Naive thymus-derived CD4-positive, alpha-beta T cell (primary cell): ENCODE measurements around the gene SIRPG. TPM values are rescaled to one million over a fixed set of nuclear protein-coding genes. Genes with fewer than 3 reads are reported as not detected.

Experiments used
- ATAC-seq: fragments of 150-1000 bp; cut with Tn5 transposase; 2 replicates; pipeline ENCODE4 v1.10.0; 2021; ENCODE audit warnings: mild to moderate bottlenecking, moderate library complexity
- CTCF ChIA-PET: fragments of 350-600 bp; sonication (Branson Sonifier 250); formaldehyde crosslinking; loops from one replicate; lab custom pipeline; 2021; ENCODE audit warnings: antibody characterized with exemption; lab: Charles Lee
- POLR2A ChIA-PET: fragments of 350-600 bp; sonication (Branson Sonifier 250); formaldehyde crosslinking; loops from one replicate; lab custom pipeline; 2021; ENCODE audit warnings: antibody characterized with exemption, inconsistent platforms; lab: Charles Lee
- DNase-seq, 9 donors: peaks; one replicate each; pipeline versions ENCODE4 v3.0.0 to v3.0.0-alpha.2; 2020 to 2022; ENCODE audit warnings: mixed read lengths in 1 of 9
- H3K27ac ChIP-seq: one replicate; pipeline ENCODE4 v1.7.0; 2013; ENCODE audit warnings: mild to moderate bottlenecking, low read depth, low read length, moderate library complexity
- H3K27me3 ChIP-seq, 2 donors: one replicate each; pipeline ENCODE4 v1.7.0; 2013; ENCODE audit warnings: low read length in 2 of 2, mild to moderate bottlenecking in 2 of 2, moderate library complexity in 2 of 2; ENCODE audit not compliant: control insufficient read depth in 2 of 2, insufficient read depth in 2 of 2
- H3K36me3 ChIP-seq, 3 experiments: 1 replicate in 2 of 3; 2 replicates in 1 of 3; pipeline ENCODE4 v1.7.0; 2013; ENCODE audit warnings: low read length in 3 of 3, mild to moderate bottlenecking in 3 of 3, moderate library complexity in 1 of 3; ENCODE audit not compliant: insufficient read depth in 3 of 3, control insufficient read depth in 2 of 3
- H3K4me1 ChIP-seq, 2 donors: one replicate each; pipeline ENCODE4 v1.7.0; 2013; ENCODE audit warnings: low read length in 2 of 2, mild to moderate bottlenecking in 2 of 2, moderate library complexity in 1 of 2; ENCODE audit not compliant: control insufficient read depth in 2 of 2, insufficient read depth in 2 of 2
- H3K4me3 ChIP-seq: 2 replicates; pipeline ENCODE4 v1.7.0; 2013; ENCODE audit warnings: mild to moderate bottlenecking, low read length
- H3K9me3 ChIP-seq, 3 experiments: 1 replicate in 2 of 3; 2 replicates in 1 of 3; pipeline ENCODE4 v1.7.0; 2013; ENCODE audit warnings: low read length in 3 of 3; ENCODE audit not compliant: control insufficient read depth in 2 of 3
- H3K27ac Mint-ChIP-seq, 9 donors: one replicate each; pipeline ENCODE4 v1.8.0; 2020 to 2022; ENCODE audit warnings: mixed read lengths in 9 of 9, mild to moderate bottlenecking in 8 of 9, moderate library complexity in 5 of 9, inconsistent platforms in 2 of 9
- H3K27me3 Mint-ChIP-seq, 5 donors: one replicate each; pipeline ENCODE4 v1.8.0; 2021 to 2022; ENCODE audit warnings: mixed read lengths in 5 of 5, mild to moderate bottlenecking in 1 of 5
- H3K36me3 Mint-ChIP-seq, 5 donors: one replicate each; pipeline ENCODE4 v1.8.0; 2020 to 2022; ENCODE audit warnings: mixed read lengths in 5 of 5, mild to moderate bottlenecking in 3 of 5, inconsistent platforms in 1 of 5
- H3K4me1 Mint-ChIP-seq, 7 donors: one replicate each; pipeline ENCODE4 v1.8.0; 2020 to 2022; ENCODE audit warnings: mixed read lengths in 7 of 7, mild to moderate bottlenecking in 3 of 7, inconsistent platforms in 1 of 7
- H3K4me3 Mint-ChIP-seq, 10 donors: one replicate each; pipeline ENCODE4 v1.8.0; 2020 to 2022; ENCODE audit warnings: mild to moderate bottlenecking in 10 of 10, mixed read lengths in 10 of 10, moderate library complexity in 6 of 10, inconsistent platforms in 2 of 10
- H3K9me3 Mint-ChIP-seq, 11 donors: one replicate each; pipeline ENCODE4 v1.8.0; 2020 to 2022; ENCODE audit warnings: mixed read lengths in 11 of 11, mild to moderate bottlenecking in 4 of 11, inconsistent platforms in 1 of 11, moderate library complexity in 1 of 11
- intact Hi-C, 2 donors: fragments of 100-400 bp; cut with micrococcal nuclease; formaldehyde crosslinking; loops; one replicate each; pipeline ENCODE4 v1.15.1; 2023
- polyA plus RNA-seq, 2 donors: library from polyadenylated mRNA; unstranded; fragments of 300-500 nt; fragmentation: Illumina TruSeq; gene quantifications; one replicate each; pipeline ENCODE4 v1.2.3, GENCODE V29; 2021
- total RNA-seq, 6 experiments: library from RNA in 5 of 6; stranded (reverse) in 5 of 6; gene quantifications; 1 replicate in 5 of 6; 2 replicates in 1 of 6; pipeline ENCODE4 v1.2.3 and lab custom pipeline; 2021 to 2026

Gene SIRPG
- total and polyA plus RNA-seq, 7 experiments from 2014 or later: 25.6 to 198 (median 51.4) TPM

DNA sequence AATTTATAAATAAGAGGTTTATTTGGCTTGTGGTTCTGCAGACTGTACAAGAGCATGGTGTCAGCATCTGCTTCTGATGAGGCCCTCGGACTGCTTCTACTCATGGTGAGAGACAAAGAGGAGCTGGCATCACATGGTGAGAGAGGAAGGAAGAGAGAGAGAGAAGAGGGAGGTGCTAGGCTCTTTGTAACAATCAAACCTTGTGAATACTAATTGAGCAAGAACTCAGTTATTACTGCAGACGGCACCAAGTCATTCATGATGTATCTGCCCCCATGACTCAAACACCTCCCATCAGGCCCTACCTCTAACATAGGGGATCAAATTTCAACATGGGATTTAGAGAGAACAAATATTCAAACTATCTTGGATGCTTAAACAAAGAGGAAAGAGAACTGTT lies 6.3 kb upstream of the SIRPG start:
- intact Hi-C loops: loop anchor here (2.0 kb wide), 3 partner anchors 13 to 41 kb away; no protein-coding TSS in a partner anchor
- peaks cover 83 to 89% of the 10 kb centered on the region in 2 donors for H3K4me1 ChIP-seq
- peak overlapping the region; percentile 57 for H3K4me3 ChIP-seq
- no peaks in the 10 kb centered on the region for H3K9me3 ChIP-seq
- H3K27me3 ChIP-seq: no peaks in the 10 kb centered on the region
- POLR2A ChIA-PET: interaction anchor here (0.6 to 14.2 kb wide), 9 partner anchors 8 to 379 kb away, joined by 3 to 171 read pairs (median 7); partner anchors contain the start of gene SIRPG
- Mint-ChIP-seq H3K27me3 (no peaks in the 10 kb centered on the region), H3K9me3 (peaks cover 0 to 6% (median 0%) of the 10 kb centered on the region in 11 donors), H3K27ac (peak overlapping the region; percentile 70 to 98 (median 91)), H3K36me3 (peaks cover 3 to 27% (median 10%) of the 10 kb centered on the region in 5 donors), H3K4me1 (peaks cover 80 to 100% (median 92%) of the 10 kb centered on the region in 7 donors), H3K4me3 (peak overlapping the region; percentile 69 to 96 (median 84))
- H3K36me3 ChIP-seq: no peaks in the 10 kb centered on the region
- DNase-seq (peak in 1 of 9 donors; percentile 29), ATAC-seq (peak; percentile 53)
- H3K27ac ChIP-seq: peak overlapping the region; percentile 70
- CTCF ChIA-PET: interaction anchor here (2.0 to 4.1 kb wide), 3 partner anchors 13 to 154 kb away, joined by 6 to 27 read pairs (median 21); no protein-coding TSS in a partner anchor

DNA sequence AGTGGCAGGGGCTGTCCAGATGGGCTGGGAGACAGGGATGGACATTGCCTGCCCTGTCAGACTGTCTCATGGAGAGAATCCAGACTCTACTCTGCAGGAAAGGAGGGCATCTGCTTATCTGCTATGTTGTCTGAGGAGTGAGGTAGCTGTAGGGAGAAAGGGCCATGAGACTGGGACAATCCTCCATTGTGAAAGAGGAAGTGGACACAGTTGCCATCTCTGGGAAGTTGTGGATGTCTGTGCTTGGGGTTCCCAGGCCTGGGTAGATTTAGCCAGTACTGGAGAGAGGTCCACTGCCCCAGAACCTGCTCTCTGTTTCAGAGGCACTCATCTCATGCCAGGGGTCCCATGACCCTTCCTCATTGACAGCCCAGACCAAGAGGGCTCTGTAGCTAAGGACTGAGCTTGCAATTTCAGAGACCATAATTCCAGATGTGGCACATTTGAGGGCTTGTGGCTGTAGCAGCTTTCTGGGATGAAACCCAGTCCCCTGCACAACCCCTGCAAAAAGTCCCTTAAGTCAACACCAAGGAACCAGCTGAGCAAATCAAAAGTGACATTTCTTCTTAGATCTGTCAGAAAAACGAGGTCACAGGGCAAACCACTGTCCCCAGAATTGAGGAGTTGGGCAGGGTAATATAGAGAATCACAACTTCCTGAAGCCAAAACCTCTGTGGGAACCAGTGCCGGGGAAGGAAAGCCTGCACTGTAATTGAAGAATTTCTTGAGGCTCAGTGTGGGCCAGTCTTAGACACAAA lies 4.1 kb upstream of the SIRPG start:
- Histone ChIP-seq H3K4me3 (no peak overlapping the region), H3K36me3 (no peaks in the 10 kb centered on the region), H3K27me3 (no peaks in the 10 kb centered on the region), H3K27ac (peak overlapping the region; percentile 62), H3K4me1 (peaks cover 90 to 94% of the 10 kb centered on the region in 2 donors), H3K9me3 (no peaks in the 10 kb centered on the region)
- CTCF ChIA-PET: interaction anchor here (3.9 kb wide), 1 partner anchor 72 kb away, joined by 19 read pairs; no protein-coding TSS in a partner anchor
- intact Hi-C loops: no loop called here
- peaks cover 0 to 23% (median 5%) of the 10 kb centered on the region in 5 donors for H3K36me3 Mint-ChIP-seq
- POLR2A ChIA-PET: interaction anchor here (1.4 to 14.2 kb wide), 5 partner anchors 9 to 70 kb away, joined by 3 to 171 read pairs (median 12); no protein-coding TSS in a partner anchor
- H3K4me3 Mint-ChIP-seq: peak overlapping the region; percentile 43 to 96 (median 64)
- H3K27ac Mint-ChIP-seq: peak overlapping the region; percentile 71 to 98 (median 92)
- H3K4me1 Mint-ChIP-seq: peaks cover 69 to 98% (median 91%) of the 10 kb centered on the region in 7 donors
- ATAC-seq: peak; percentile 21
- peaks cover 0 to 6% (median 0%) of the 10 kb centered on the region in 11 donors for H3K9me3 Mint-ChIP-seq
- DNase-seq: peak in 1 of 9 donors; percentile 19
- no peaks in the 10 kb centered on the region for H3K27me3 Mint-ChIP-seq

DNA sequence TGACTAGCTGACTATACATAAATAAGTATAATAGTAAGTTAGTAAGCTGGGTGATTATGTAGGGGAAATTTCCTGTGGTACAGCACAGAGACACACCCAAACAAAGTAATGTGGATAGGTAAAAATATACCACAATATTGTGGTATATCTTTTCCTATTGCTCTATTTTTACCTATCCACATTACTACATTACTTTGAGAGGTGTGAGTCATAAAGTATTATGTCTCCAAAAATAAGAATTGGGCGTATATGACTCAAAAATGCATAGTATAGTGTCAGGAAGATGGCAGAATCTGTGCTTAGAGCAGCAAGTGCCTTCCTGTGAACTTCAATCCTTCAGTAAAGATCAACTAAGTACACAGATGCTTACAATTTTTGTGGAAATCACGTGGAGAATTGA lies 2.7 kb upstream of the SIRPG start:
- H3K4me3 Mint-ChIP-seq: peak overlapping the region in 8 of 10 donors; percentile 6 to 96 (median 61)
- intact Hi-C loops: loop anchor here in 1 of 2 donors (1.0 kb wide), 1 partner anchor 14 kb away; no protein-coding TSS in a partner anchor
- Histone ChIP-seq H3K36me3 (no peaks in the 10 kb centered on the region), H3K4me1 (peaks cover 77 to 81% of the 10 kb centered on the region in 2 donors), H3K27me3 (no peaks in the 10 kb centered on the region), H3K9me3 (no peaks in the 10 kb centered on the region), H3K4me3 (no peak overlapping the region), H3K27ac (peak overlapping the region; percentile 62)
- peaks cover 0 to 29% (median 6%) of the 10 kb centered on the region in 5 donors for H3K36me3 Mint-ChIP-seq
- no peaks in the 10 kb centered on the region for H3K27me3 Mint-ChIP-seq
- ChIA-PET CTCF (interaction anchor here (1.2 to 3.9 kb wide), 2 partner anchors 13 to 74 kb away, joined by 4 to 19 read pairs; no protein-coding TSS in a partner anchor), POLR2A (interaction anchor here (0.9 to 14.2 kb wide), 7 partner anchors 9 to 74 kb away, joined by 3 to 171 read pairs (median 8); no protein-coding TSS in a partner anchor)
- peak overlapping the region; percentile 71 to 98 (median 92) for H3K27ac Mint-ChIP-seq
- H3K4me1 Mint-ChIP-seq: peaks cover 63 to 95% (median 89%) of the 10 kb centered on the region in 7 donors
- ATAC-seq (peak; percentile 29), DNase-seq (no peak)
- peaks cover 0 to 6% (median 0%) of the 10 kb centered on the region in 11 donors for H3K9me3 Mint-ChIP-seq

DNA sequence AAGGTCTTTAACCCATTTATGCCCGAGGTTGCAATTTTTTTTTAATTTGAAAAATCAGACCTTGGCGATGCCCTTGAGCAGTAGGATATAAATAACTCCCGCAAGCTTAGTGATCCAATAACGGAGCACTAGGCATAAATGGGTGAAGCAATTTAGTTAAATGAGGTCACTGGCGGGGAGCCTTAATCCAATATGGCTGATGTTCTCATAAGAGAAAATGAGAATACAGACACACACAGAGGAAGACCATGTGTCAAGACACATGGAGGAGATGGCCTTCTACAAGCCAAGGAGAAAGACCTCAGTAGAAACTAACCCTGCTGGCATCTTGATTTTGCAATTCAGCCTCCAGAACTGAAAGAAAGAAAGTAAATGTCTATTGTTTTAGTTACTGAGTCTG lies 735 bp downstream of the SIRPG start:
- ATAC-seq (peak; percentile 40), DNase-seq (peak in 2 of 9 donors; percentile 11 to 23)
- intact Hi-C loops: loop anchor here (1.0 to 5.0 kb wide), 8 partner anchors 8 to 190 kb away; partner anchors contain the start of gene NSFL1C (in 1 of the 2)
- H3K4me1 ChIP-seq: peaks cover 78 to 79% of the 10 kb centered on the region in 2 donors
- no peaks in the 10 kb centered on the region for H3K27me3 ChIP-seq
- peaks cover 0 to 17% (median 5%) of the 10 kb centered on the region in 3 experiments for H3K36me3 ChIP-seq
- Mint-ChIP-seq H3K27ac (peak overlapping the region; percentile 86 to 99 (median 95)), H3K4me1 (peaks cover 44 to 93% (median 87%) of the 10 kb centered on the region in 7 donors), H3K4me3 (peak overlapping the region; percentile 93 to 97 (median 96)), H3K9me3 (peaks cover 0 to 18% (median 7%) of the 10 kb centered on the region in 11 donors), H3K36me3 (peaks cover 9 to 48% (median 30%) of the 10 kb centered on the region in 5 donors), H3K27me3 (no peaks in the 10 kb centered on the region)
- CTCF ChIA-PET: interaction anchor here (0.9 to 2.1 kb wide), 2 partner anchors 11 to 77 kb away, joined by 3 to 10 read pairs; no protein-coding TSS in a partner anchor
- POLR2A ChIA-PET: interaction anchor here (0.8 to 14.2 kb wide), 12 partner anchors 9 to 51 kb away, joined by 3 to 171 read pairs (median 6); no protein-coding TSS in a partner anchor
- peaks cover 0 to 9% (median 0%) of the 10 kb centered on the region in 3 experiments for H3K9me3 ChIP-seq
- peak overlapping the region; percentile 85 for H3K4me3 ChIP-seq
- peak overlapping the region; percentile 87 for H3K27ac ChIP-seq

DNA sequence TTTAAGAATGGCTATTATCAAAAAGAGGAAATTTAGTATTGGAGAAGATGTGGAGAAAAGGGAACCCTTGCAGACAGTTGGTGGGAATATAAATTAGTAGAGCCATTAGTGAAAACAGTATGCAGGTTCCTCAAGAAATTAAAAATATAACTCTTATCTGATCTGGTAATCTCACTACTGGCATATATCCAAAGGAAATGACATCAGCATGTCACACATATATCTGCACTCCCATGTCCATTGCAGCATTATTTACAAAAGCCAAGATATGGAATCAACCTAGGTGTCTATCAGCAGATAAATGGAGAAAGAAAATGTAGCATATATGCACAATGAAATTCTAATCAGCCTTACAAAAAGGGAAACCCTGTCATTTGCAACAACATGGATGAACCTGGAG lies 2.6 kb downstream of the SIRPG start:
- POLR2A ChIA-PET: interaction anchor here (1.0 to 14.2 kb wide), 3 partner anchors 10 to 80 kb away, joined by 4 to 171 read pairs (median 25); no protein-coding TSS in a partner anchor
- peaks cover 77% of the 10 kb centered on the region in 2 donors for H3K4me1 ChIP-seq
- H3K27ac ChIP-seq: peak overlapping the region; percentile 87
- intact Hi-C loops: loop anchor here (5.0 kb wide), 4 partner anchors 32 to 188 kb away; partner anchors contain the start of gene NSFL1C (in 1 of the 2)
- H3K36me3 Mint-ChIP-seq: peaks cover 9 to 52% (median 40%) of the 10 kb centered on the region in 5 donors
- no peaks in the 10 kb centered on the region for H3K27me3 ChIP-seq
- peaks cover 0 to 26% (median 8%) of the 10 kb centered on the region in 11 donors for H3K9me3 Mint-ChIP-seq
- peaks cover 0 to 17% (median 5%) of the 10 kb centered on the region in 3 experiments for H3K36me3 ChIP-seq
- peak overlapping the region; percentile 67 to 91 (median 88) for H3K4me3 Mint-ChIP-seq
- peak in 6 of 9 donors; percentile 29 to 56 (median 49) for DNase-seq
- H3K27ac Mint-ChIP-seq: peak overlapping the region; percentile 81 to 95 (median 91)
- H3K4me1 Mint-ChIP-seq: peaks cover 42 to 93% (median 87%) of the 10 kb centered on the region in 7 donors
- H3K9me3 ChIP-seq: peaks cover 0 to 9% (median 0%) of the 10 kb centered on the region in 3 experiments
- H3K4me3 ChIP-seq: peak overlapping the region; percentile 64
- ATAC-seq: peak; percentile 43
- no peaks in the 10 kb centered on the region for H3K27me3 Mint-ChIP-seq
- CTCF ChIA-PET: interaction anchor here (0.7 kb wide), 1 partner anchor 20 kb away, joined by 3 read pairs; no protein-coding TSS in a partner anchor
